HEK293 (cell line): ENCODE data around the gene SF3A1.
A peak's percentile ranks its signal among the peaks of the same experiment; 100 is the strongest.

Source experiments
- CTCF ChIP-seq: fragments of 450-650 bp; formaldehyde crosslinking; IDR thresholded peaks from 2 replicates; pipeline ENCODE4 v1.5.1; 2016; ENCODE audit warnings: missing biosample characterization, missing genetic modification characterization
- HOXC10 ChIP-seq: sonication (generic); formaldehyde crosslinking; IDR thresholded peaks from 2 replicates; pipeline ENCODE4 v1.8.1; 2023; ENCODE audit warnings: mild to moderate bottlenecking, missing genetic modification reagents
- KLF7 ChIP-seq: fragments of 450-650 bp; formaldehyde crosslinking; IDR thresholded peaks from 2 replicates; pipeline ENCODE4 v1.5.1; 2016; ENCODE audit warnings: missing biosample characterization, missing genetic modification characterization, borderline replicate concordance
- KLF8 ChIP-seq: fragments of 450-650 bp; formaldehyde crosslinking; IDR thresholded peaks from 2 replicates; pipeline ENCODE4 v1.5.1; 2016; ENCODE audit warnings: missing biosample characterization, missing genetic modification characterization
- MZF1 ChIP-seq: fragments of 450-650 bp; formaldehyde crosslinking; IDR thresholded peaks from 2 replicates; pipeline ENCODE4 v1.5.1; 2017; ENCODE audit warnings: missing biosample characterization, missing genetic modification characterization, borderline replicate concordance
- SCRT1 ChIP-seq: fragments of 450-650 bp; formaldehyde crosslinking; IDR thresholded peaks from 2 replicates; pipeline ENCODE4 v1.5.1; 2016; ENCODE audit warnings: missing biosample characterization, missing genetic modification characterization, borderline replicate concordance
- SCRT2 ChIP-seq: fragments of 450-650 bp; formaldehyde crosslinking; IDR thresholded peaks from 2 replicates; pipeline ENCODE4 v1.5.1; 2016; ENCODE audit warnings: missing biosample characterization, missing genetic modification characterization
- SETDB1 ChIP-seq: IDR thresholded peaks from one replicate; pipeline ENCODE4 v1.6.1; 2017; ENCODE audit warnings: mild to moderate bottlenecking, low read length, moderate library complexity, mixed read lengths; ENCODE audit not compliant: insufficient read length
- SP7 ChIP-seq: fragments of 450-650 bp; formaldehyde crosslinking; IDR thresholded peaks from 2 replicates; pipeline ENCODE4 v1.5.1; 2016; ENCODE audit warnings: missing biosample characterization, missing genetic modification characterization
- TCF7L2 ChIP-seq: IDR thresholded peaks from 2 replicates; pipeline ENCODE4 v1.6.1; 2011; ENCODE audit warnings: low read depth, mild to moderate bottlenecking, inconsistent platforms, low read length, moderate library complexity, borderline replicate concordance
- ZEB2 ChIP-seq: fragments of 450-650 bp; formaldehyde crosslinking; IDR thresholded peaks from 2 replicates; pipeline ENCODE4 v1.5.1; 2016; ENCODE audit warnings: missing biosample characterization, missing genetic modification characterization
- ZNF146 ChIP-seq: fragments of 450-650 bp; formaldehyde crosslinking; IDR thresholded peaks from 2 replicates; pipeline ENCODE4 v1.5.1; 2016; ENCODE audit warnings: missing biosample characterization, missing genetic modification characterization
- ZNF148 ChIP-seq: fragments of 450-650 bp; formaldehyde crosslinking; IDR thresholded peaks from 2 replicates; pipeline ENCODE4 v1.5.0; 2017; ENCODE audit warnings: missing biosample characterization, missing genetic modification characterization, borderline replicate concordance
- ZNF169 ChIP-seq: fragments of 450-650 bp; formaldehyde crosslinking; IDR thresholded peaks from 2 replicates; pipeline ENCODE4 v1.5.1; 2016; ENCODE audit warnings: missing biosample characterization, missing genetic modification characterization
- ZNF174 ChIP-seq: fragments of 450-650 bp; formaldehyde crosslinking; IDR thresholded peaks from 2 replicates; pipeline ENCODE4 v1.5.0; 2017; ENCODE audit warnings: missing biosample characterization, mild to moderate bottlenecking, missing genetic modification characterization
- ZNF175 ChIP-seq: fragments of 450-650 bp; formaldehyde crosslinking; IDR thresholded peaks from 2 replicates; pipeline ENCODE4 v1.5.1; 2016; ENCODE audit warnings: missing biosample characterization, missing genetic modification characterization
- ZNF19 ChIP-seq: fragments of 450-650 bp; formaldehyde crosslinking; IDR thresholded peaks from 2 replicates; pipeline ENCODE4; 2016; ENCODE audit warnings: missing biosample characterization, missing genetic modification characterization, low read depth
- ZNF366 ChIP-seq: fragments of 450-650 bp; formaldehyde crosslinking; conservative IDR thresholded peaks from 2 replicates; pipeline ENCODE4 v1.5.1; 2016; ENCODE audit warnings: missing biosample characterization, missing genetic modification characterization
- ZNF513 ChIP-seq: fragments of 450-650 bp; IDR thresholded peaks from 2 replicates; pipeline ENCODE4 v1.5.1; 2018; ENCODE audit warnings: missing biosample characterization, missing genetic modification characterization
- ZNF626 ChIP-seq: fragments of 450-650 bp; sonication (Bioruptor Pico); formaldehyde crosslinking; IDR thresholded peaks from 2 replicates; pipeline ENCODE4 v1.5.1; 2018; ENCODE audit warnings: missing biosample characterization, missing genetic modification characterization, inconsistent platforms
- ZNF707 ChIP-seq: fragments of 450-650 bp; formaldehyde crosslinking; IDR thresholded peaks from 2 replicates; pipeline ENCODE4 v1.5.1; 2016; ENCODE audit warnings: missing biosample characterization, missing genetic modification characterization
- ZSCAN4 ChIP-seq: fragments of 450-650 bp; formaldehyde crosslinking; IDR thresholded peaks from 2 replicates; pipeline ENCODE4 v1.5.1; 2017; ENCODE audit warnings: missing biosample characterization, missing genetic modification characterization
- TF ChIP-seq, protein P1 (sequence below): fragments of 450-650 bp; formaldehyde crosslinking; IDR thresholded peaks from 2 replicates; pipeline ENCODE4 v1.5.1; 2016; ENCODE audit warnings: missing biosample characterization, missing genetic modification characterization
- TF ChIP-seq, protein P2 (sequence below): fragments of 450-650 bp; formaldehyde crosslinking; IDR thresholded peaks from 2 replicates; pipeline ENCODE4 v1.5.1; 2016; ENCODE audit warnings: missing biosample characterization, missing genetic modification characterization

Gene SF3A1

DNA sequence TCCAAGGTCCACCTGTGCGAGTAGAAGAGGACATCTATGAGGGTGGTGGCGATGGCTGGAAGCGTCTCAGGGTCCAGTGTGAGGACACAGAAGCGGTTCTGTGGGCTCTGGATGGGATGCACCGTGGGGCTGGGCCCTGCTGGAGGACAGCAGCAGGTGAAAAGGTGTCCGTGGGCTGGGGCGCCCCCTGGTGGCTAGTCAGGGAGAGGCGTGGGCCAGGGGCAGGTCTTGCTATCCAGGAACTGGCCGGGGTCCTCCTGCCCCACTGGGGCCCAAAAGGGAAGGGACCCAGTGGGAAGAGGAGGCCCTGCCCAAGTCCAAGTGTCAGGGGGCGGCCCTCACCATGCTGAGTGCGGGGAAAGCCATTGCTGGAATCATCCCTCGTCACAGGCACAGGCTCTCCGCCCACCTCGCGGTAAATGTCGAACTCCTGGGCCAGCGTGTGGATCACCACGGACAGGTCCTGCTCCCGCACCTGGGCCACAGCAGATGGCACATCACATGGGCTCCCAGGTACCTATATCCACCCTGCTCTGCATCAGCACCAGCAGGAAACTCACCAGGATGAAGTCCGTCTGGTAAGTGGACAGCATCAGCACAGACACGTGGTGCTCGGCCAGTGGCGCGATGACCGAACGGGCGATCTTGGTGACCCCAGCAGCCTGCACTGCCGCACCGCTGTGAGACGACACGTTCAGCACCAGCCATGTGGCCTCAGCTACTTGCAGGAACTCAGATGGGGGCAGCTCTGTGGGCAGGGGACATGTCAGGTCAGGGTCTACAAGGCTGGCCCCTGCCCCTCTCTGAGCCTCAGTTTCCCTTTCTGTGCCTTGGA is 69.7 kb downstream of the SF3A1 start (continued):
- TF ChIP-seq, protein P1, sequence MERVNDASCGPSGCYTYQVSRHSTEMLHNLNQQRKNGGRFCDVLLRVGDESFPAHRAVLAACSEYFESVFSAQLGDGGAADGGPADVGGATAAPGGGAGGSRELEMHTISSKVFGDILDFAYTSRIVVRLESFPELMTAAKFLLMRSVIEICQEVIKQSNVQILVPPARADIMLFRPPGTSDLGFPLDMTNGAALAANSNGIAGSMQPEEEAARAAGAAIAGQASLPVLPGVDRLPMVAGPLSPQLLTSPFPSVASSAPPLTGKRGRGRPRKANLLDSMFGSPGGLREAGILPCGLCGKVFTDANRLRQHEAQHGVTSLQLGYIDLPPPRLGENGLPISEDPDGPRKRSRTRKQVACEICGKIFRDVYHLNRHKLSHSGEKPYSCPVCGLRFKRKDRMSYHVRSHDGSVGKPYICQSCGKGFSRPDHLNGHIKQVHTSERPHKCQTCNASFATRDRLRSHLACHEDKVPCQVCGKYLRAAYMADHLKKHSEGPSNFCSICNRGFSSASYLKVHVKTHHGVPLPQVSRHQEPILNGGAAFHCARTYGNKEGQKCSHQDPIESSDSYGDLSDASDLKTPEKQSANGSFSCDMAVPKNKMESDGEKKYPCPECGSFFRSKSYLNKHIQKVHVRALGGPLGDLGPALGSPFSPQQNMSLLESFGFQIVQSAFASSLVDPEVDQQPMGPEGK (tag by site-specific recombination), result peak; percentile 42; the same call in 1 of the 2 replicates
- TF ChIP-seq ZEB2 (tag by site-specific recombination) (peak; percentile 75), CTCF (tag by site-specific recombination) (peak; percentile 91), KLF7 (tag by site-specific recombination) (no peak), ZNF169 (tag by site-specific recombination) (no peak), SP7 (tag by site-specific recombination) (peak; percentile 12; the same call in 1 of the 2 replicates), TCF7L2 (no peak), MZF1 (tag by site-specific recombination) (no peak), KLF8 (tag by site-specific recombination) (peak; percentile 28; the same call in 1 of the 2 replicates), ZNF146 (no peak), ZSCAN4 (tag by site-specific recombination) (no peak), ZNF174 (tag by site-specific recombination) (no peak), HOXC10 (CRISPR knock-in tag) (no peak), ZNF19 (tag by site-specific recombination) (no peak), SCRT2 (peak; percentile 94), ZNF148 (tag by site-specific recombination) (no peak), ZNF513 (tag by site-specific recombination) (no peak), SETDB1 (no peak), ZNF626 (tag by site-specific recombination) (no peak), ZNF175 (tag by site-specific recombination) (no peak), ZNF707 (tag by site-specific recombination) (no peak), SCRT1 (tag by site-specific recombination) (peak; percentile 91), ZNF366 (tag by site-specific recombination) (no peak)
- TF ChIP-seq, protein P2, sequence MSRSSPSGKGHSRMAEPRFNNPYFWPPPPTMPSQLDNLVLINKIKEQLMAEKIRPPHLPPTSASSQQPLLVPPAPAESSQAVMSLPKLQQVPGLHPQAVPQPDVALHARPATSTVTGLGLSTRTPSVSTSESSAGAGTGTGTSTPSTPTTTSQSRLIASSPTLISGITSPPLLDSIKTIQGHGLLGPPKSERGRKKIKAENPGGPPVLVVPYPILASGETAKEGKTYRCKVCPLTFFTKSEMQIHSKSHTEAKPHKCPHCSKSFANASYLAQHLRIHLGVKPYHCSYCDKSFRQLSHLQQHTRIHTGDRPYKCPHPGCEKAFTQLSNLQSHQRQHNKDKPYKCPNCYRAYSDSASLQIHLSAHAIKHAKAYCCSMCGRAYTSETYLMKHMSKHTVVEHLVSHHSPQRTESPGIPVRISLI, result no peak
